GM19397 (cell line): Measurements from ENCODE around the gene P3H4.
"Not testable (repeated sequence)": the region's sequence is repeated elsewhere in the genome, so short reads cannot be mapped to it uniquely, and the experiment has no call there.

Source experiments
- ATAC-seq: cut with Tn5 transposase; IDR thresholded peaks from one replicate; pipeline ENCODE4 v1.9.1; 2021; ENCODE audit warnings: mild to moderate bottlenecking, moderate library complexity; ENCODE audit not compliant: unreplicated experiment

Gene P3H4

DNA sequence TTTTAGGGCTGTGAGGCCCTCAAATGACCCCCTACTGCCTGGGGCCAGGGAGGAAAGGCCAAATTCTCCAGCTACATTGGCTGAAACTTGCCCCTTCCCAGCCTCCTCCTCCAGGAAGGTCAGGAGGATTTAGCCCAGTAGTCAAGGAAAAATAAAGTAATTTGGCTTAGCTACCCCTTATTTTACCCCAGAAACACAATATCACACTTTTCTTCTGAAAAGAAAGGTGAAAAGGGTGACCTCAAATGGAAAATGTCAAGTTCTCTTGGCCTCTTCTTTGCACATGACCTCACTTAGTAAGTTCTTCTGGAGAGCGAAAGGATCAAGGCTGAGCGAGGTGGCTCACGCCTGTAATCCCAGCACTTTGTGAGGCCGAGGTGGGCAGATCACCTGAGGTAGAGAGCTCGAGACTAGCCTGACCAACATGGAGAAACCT is 17.2 kb downstream of the P3H4 start:
- no peak for ATAC-seq

DNA sequence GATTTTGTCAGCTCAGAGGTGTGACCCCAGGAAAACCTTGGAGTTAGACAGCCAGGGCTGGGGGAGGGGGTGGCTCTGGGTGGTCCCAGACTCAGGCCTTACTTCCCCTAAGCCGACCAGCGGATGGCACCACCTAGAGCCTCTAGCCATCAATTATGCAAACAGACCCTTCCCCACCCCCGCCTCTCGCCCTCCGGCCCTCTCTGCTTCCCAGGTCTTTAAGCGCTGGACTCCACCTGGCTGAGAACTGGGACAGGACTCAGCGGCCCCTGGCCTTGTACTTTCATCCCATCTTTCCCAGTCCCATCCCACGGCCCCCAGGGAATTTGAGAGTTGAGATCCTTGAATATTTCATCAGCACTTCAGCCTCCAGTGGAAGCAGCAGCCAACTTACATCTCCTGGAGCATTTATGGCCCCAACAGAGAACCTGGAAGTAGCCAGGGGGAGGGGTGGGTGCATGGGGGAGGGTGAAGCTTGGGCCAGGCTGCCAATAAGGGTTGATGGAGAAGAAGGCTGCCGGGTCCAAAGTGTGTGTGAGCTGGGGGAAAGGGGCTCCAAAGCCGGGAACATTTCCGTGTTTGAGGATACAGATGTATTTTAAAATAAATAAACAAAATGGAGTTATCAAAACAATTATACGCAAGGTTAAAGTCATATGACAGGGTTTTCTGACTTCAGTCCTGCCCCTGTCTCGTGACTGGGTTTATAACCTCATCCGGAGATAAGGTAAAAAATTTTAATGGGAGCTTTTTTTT is 17.8 kb downstream of the P3H4 start:
- ATAC-seq: no peak

DNA sequence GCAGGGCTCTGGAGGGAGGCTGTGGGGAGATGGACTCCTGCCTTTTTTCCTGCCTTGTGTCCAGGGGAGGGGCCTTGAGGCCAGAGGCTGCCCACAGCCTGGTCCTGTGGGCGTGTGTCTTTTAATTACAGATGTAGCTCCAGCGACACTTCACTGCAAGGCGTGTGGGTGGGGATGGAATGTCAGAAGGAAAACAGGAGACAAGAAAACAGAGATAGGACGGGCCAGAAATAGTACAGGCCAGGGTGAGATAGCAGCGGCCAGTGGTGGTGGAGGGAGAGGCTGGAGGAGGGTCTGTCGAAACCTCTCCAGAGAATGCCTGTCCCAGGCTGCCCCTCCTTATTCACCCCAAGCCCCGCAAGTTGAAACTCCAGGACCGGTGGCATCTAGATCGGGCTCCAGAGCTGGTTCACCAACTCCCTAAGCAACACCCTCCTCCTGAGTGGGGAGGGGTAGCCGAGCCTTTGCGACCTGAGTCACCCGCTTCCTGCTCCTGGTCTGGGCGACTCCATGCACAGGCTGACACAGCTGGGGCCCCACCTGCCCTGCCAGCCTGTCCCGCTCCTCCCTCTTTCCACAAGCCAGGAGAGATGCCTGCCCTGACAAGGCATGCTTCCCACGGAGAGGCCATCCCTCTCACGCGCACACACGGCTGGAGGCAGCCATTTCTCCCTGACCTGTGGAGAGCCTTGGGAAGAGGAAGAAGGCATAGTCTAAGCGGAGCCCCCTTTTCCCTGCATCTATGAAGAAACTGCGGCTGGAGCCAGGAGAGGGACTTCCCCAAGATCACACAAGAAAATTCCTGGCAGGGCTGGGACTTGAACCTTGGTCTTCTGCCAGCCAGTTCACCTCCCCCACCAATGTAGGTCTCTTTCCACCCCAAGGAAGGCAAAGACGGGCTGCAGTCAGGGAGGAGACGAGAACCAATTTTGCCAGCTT is 18.6 kb downstream of the P3H4 start:
- no peak for ATAC-seq

DNA sequence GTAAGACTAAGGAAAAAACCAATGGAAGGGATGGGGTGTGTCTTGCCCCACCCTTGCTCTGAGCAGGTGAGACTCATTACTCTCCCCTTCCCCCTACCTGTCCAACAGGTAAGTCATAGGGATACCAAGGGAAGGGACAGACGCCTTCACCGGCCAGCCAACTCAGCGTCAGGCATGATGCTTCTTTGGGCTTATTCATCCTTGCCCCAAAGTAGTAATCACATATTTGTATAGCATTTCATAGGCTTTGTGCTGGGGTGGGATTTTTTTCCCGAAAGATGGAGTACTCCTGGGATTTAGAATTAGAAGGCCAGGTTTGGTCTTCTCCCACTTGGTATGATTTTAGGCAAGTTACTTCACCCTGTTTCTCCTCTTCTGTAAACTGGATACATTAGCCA is 24.7 kb downstream of the P3H4 start:
- no peak for ATAC-seq

DNA sequence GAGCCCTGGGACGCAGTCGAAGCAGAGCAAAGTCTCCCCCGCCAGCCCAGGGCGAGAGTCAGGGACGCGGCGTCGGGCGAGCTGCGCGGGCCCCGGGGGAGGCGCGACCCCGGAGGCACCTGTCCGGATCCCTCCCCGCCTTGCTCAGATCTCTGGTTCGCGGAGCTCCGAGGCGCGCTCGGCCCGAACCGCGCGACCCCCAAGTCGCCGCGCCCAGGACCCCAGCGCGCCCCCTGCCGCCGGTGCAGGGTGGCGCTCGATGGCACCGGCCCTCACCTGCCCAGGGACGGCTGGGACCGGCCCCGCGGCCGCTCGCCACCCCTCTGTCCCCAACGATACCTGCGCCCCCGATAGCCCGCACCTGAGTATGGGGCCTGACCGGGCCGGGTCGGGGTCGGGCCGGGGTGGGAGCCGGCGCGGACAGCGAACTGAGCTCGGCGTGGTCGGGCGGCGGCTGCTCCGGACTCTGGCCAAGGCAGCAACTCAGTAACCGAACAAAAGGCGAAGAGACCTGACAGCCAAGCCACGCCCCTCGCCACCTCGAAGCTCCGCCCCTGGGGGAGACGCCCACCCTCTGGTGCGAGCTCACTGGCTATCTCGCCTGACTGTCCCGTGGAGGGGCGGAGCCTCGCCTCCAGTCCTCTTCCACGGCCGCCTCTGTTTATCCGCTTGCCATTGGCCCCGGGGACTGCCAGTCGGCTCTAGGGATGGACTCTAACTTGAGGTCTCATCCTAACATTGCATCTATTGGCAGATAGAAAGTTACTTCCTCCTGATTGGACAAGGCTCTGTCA is 25.3 kb downstream of the P3H4 start, which contains the start of gene JUP:
Gene JUP (minus strand): TSS at position 485 of the 794 bp plus-strand sequence. CDS start 14,857 bp downstream, outside the sequence.
- ATAC-seq: peak; percentile 65

DNA sequence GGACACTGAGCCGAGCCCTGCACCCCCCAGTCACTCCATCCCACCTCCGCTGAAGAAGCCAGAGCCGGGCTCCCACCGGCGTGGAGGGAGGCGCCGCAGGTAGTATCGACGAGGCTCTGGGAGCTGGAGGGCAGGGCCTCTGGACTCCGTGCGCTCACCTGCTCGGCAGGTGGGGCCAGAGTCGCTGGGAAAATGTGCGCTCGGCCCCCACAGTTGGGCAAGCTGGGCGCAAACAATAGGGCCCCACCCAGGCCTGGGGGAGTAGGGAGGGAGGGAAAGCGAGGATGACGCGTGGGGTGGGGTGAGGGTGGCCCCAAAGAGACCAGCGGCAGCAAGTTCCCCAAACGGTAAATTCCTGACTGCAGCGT is 25.9 kb downstream of the P3H4 start:
- ATAC-seq: no peak

DNA sequence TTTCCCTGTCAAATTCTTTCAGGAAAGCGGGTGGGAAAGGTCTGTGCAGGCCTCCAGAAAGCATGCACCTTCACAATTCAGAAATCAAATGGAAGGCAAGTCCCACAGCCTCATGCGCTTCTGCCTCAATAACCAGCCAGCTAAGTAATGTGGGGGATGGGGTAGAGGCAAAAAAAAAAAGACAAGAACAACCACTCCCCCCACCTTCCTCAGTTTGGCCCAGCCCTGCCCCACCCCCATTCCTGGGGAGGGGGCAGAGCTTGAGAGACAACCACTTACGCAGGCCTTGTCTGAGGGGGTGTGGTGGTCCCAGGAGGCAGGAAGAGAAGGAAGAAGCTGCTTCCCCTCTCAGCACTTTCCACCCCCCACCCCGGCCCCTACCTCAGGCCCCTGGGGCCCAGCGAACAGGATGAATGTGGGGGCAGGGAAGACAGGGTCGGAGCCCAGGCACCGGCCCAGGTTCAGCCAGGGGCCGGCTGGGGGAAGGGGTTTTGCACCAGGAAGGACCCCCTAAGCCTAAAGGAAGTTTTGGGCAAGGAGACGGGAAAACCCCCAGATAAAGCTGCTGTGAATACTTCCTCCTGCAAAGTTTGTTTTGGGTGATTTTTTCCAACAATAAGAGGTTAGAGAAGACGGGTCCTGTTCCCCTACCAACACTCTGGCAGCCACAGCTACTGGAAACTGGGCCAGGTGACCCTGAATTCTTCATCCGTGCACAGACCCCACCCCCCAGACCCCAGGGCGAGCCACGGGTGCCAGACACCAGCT is 26.5 kb downstream of the P3H4 start:
- ATAC-seq: no peak

DNA sequence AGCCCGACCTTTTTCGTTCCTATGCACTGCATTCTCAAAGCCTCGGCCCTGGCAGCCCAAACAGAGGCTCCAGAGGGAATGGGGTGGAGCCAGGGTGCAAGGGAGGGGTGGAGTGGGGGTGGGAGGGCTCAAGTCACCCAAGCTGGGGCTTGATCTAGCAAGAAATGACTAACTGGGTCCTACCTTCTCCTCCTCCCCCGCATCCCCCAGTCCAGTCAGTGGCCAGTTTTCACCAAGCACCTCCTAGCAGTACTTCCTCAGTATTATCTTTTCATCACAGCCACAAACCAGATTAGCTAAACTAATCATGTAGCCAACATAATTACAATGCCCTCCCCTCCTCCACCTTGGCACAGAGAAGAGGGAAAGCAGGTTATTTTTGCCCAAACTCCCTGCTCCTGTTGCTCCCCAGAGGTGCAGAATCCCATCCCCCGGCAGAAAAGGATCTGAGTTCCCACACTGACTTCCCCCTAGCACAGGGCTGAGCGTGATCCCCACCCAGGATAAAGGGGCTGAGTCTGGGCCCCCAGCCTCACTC is 27.5 kb downstream of the P3H4 start:
- ATAC-seq: no peak

DNA sequence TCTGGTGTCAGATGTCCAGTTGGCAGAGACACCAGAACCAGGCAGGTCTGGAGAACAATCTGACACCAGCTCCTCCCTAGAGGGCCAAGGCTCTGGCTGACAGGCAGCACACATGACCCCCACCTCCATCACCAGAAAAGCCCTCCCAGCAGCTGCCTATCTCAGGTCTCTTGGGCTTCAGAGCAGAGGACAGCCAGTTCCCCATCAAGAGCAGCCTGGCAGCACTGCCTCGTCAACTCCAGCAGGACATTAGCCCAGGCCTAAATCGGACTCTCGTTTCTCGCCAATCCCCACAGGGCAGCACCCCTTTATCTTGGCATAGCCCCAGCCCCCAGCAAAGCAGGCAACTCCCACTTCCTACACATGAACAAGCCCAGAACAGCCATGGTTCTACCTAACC is 29.6 kb downstream of the P3H4 start:
- ATAC-seq: no peak

DNA sequence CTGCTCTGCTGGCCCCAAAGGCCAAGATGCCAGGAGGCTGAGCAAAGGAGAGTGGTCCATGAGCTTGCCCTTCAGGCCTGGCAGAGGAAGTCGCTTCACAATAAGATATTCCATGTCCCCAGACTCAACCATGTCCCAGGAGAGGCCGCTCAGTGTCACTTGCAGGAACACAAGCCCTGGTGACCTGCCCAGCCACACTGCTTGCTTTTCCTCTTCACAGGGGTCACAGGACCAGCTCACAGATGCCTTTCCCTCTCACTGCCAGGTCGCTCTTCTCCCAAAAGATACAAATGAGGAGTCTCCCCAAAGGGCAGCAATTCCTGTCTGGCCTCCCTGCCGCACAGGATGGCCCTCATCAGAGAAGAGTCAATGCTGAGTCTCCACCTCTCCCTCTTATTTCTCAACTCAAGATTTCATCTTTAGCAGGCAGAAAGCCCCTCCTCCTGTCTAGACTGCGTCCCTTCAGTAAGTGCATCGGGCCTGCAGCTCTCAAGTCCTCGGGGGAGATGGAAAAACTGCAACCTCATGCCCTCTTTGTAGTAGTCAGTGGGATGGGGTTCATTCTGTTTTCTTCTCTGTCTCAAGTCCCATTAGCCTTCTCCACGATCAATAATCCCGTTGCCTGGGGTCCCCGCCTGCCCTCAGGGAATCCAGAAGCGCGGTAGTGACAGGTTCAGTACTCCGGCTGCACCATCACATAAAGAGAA is 30.2 kb downstream of the P3H4 start:
- no peak for ATAC-seq

DNA sequence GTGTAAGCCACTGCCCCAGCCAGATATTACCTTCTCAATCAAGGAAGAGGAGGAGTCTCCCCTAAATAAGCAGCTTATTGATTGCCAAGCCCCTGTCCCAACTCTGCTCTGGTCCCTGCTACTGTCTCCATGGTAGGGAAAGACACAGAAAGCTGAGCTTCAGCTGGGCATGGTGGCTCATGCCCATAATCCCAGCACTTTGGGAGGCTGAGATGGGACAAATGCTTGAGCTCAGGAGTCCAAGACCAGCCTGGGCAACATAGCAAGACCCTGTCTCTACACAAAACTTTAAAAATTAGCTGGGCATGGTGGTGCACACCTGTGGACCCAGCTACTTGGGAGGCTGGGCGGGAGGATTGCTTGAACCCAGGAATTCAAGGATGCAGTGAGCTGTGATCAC is 31.8 kb downstream of the P3H4 start:
- no peak for ATAC-seq

DNA sequence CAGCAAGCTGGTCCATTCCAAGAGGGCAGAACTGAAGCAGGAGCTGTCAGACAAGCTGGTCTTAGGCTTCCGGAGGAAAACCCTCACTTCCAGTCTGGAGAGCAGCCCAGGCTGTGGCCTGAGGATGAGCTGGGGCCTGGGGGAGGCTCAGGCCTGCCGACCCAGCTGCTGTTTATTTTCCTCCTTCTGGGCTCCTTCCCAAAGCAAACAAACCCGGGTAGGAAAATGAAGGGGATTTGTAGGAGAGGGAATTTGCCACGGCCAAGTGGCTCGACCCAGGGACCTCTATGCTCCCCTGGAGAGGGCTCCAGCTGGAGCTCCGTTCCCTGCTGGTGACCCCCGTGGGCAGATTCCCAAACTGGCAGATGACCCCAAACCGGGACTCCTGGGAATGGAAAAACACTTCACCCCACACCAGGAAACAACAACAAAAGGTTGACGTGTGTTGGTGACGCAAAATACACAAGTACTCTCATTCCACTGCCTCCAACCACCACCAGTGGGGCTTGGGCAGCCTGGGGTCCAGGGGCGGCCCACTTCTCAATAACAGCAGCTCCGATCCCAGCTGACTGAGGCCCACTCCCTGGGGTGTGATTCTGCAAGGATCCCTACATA is 34.1 kb downstream of the P3H4 start:
- ATAC-seq: no peak

DNA sequence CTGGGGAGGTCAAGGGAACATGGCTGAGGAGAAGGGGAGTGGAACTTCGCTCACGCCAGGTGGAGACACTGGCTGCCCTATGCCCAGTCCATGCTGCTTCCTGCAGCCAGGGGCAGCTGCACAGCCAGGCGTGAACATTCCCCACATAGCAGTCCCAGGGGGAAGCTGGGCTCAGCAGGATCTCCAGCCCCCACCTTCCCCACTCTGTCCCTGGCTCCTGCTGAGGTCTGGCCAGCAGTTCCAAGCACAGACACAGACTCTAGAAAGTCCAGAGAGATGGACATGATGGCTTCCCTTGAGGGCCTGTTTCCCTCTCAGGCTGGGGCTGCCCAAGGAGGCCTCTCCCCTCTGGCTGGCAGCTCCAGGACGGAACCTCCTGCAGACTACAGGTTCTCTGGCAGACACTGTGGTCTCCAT is 34.6 kb downstream of the P3H4 start:
- no peak for ATAC-seq

DNA sequence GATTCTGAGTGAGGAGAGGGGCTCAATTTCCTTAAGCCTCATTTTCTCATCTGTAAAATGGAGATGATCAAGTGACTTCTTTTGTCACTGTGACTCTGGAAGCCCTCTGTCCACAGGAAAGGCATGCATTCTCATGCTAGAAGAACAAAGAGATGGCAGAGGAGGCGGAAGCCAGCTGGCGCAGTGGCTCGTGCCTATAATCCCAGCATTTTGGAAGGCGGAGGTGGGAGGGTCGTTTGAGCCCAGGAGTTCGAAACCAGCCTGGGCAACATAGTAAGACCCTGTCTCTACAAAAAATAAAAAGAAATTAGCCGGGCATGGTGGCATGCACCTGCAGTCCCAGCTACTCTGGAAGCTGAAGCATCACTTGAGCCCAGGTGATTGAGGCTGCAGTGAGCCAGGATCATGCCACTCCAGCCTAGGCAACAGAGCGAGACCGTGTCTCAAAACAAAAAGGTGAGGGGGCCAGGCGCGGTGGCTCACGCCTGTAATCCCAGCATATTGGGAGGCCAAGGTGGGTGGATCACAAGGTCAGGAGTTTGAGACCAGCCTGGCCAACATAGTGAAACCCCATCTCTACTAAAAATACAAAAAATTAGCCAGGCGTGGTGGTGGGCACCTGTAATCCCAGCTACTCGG is 35.4 kb downstream of the P3H4 start:
- ATAC-seq: not testable (repeated sequence)

DNA sequence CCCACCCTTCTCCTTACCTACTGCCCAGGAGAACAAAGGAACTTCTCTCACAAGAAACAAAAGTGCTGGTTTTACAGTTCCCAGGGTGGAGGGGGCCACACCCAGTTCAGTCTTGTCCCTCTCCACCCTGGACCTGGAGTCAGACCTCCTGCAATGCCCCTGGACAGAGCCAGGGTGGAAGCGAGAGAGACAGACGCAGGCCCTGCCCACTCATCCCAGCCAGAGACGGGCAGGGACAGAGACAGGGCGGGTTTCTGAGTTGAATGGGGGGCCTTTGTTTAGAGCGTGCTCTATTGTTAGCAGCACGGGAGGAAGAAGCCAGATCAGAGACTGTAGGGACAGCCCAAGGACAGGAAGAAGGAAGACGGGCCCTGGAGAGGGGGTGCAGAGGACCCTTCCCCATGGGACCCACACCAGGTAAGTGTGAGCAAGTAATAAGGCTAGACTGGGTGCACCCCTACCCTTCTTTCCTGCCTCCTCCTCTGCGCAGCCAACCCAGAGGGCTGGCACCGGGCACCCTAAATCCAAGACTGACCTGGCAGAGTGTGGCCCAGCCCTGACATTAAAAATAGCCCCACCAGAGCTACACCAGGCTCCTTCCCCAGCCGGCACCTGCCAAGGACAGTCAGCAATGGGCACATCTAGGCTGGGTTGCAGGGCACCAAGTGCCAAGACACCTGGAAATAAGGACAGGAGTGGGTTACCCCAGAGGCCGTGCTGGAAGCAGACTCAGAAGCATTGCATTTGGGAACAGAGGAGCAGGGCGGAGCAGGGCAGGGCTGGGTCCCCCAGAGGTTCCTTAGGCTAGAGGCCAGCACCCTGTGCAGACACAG is 36.1 kb downstream of the P3H4 start:
- ATAC-seq: no peak

DNA sequence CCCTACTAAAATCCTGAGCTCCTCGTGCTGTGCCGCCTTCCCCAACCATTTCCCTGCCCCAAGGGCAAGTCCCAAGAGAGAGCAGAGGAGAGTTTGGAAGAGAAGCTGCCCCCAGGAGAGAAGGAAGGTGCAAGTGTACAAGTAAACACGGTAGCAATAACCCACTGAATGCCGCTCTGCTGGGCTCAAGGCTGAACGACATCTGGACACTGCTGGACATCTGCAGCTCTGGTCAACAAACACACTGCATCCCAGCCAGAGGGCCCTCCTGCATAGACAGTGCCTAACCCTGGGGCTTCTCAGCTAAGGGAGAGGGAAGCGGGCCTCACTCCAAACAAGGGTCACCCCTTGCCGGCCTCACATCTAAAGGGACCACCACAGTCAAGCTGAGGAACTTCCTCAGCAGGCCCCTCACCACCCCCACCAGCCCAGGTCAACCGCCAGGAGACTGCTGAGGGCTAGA is 38.0 kb downstream of the P3H4 start:
- ATAC-seq: no peak

DNA sequence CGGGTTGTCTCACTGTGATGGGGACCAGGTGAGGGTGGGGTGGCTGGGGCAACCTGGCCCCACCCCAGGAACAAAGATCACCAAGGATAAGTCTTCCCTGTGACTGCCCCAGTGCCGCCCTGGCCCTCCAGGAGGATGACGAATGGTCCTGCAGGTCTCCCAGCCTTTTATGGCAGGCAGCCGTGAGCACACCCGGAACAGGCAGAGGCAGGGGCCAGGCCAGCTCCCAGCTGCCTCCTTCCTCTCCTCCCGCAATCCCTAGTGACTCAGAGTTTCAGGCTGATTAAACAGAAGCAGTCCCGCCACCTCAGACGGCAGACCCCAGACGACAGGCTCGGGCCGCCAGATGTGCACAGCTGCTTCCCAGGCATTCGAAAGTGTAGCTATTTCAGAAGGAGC is 38.6 kb downstream of the P3H4 start:
- ATAC-seq: no peak
